ENCODE measurements around the gene SSBP2. TPM values are rescaled to one million over a fixed set of nuclear protein-coding genes. Genes with fewer than 3 reads are reported as not detected.
"Not testable (repeated sequence)": the region's sequence is repeated elsewhere in the genome, so short reads cannot be mapped to it uniquely, and the experiment has no call there.

SSBP2 gene
- total and polyA plus RNA-seq, 2 donors (not counting 1 experiment from before 2014, with no cell fraction given), result 44.4 to 63.1 TPM

- no peaks in the 10 kb centered on the region for H4K20me1 ChIP-seq (ENCODE audit: control insufficient read depth, extremely low read depth, insufficient read depth, low read length)
Measured at GRCh38 chr5:81675420-81675819, 75.5 kb downstream of the SSBP2 start.

GRCh38 chr5:81665795-81666194 is 85.1 kb downstream of the SSBP2 start:
- H4K20me1 ChIP-seq (ENCODE audit: control insufficient read depth, extremely low read depth, insufficient read depth, low read length), result no peaks in the 10 kb centered on the region
- H3K27ac ChIP-seq (ENCODE audit: insufficient read depth, low read length), result no peak overlapping the region
- H2AFZ ChIP-seq (ENCODE audit: low read length), result no peak overlapping the region
- H3K36me3 ChIP-seq (ENCODE audit: control insufficient read depth, insufficient read depth, low read length), result no peaks in the 10 kb centered on the region
- H3K4me2 ChIP-seq (ENCODE audit: extremely low read depth, insufficient read depth, low read length), result no peak overlapping the region
- H3K4me1 ChIP-seq (ENCODE audit: control insufficient read depth, extremely low read depth, insufficient read depth, low read length), result no peaks in the 10 kb centered on the region
- no peak overlapping the region for H3K4me3 ChIP-seq (replicated peaks in 1 of 4; ENCODE audit: control extremely low read depth in 1 of 4, insufficient read depth in 1 of 4, low read depth in 3 of 4, low read length in 4 of 4)
- TF ChIP-seq CTCF (conservative IDR thresholded peaks at IDR 0.05 in 1 of 2, IDR thresholded peaks at IDR 0.05 in 1 of 2; ENCODE audit: low read depth in 1 of 2, low read length in 2 of 2), result no peak
- TF ChIP-seq EZH2 (IDR thresholded peaks at IDR 0.05; ENCODE audit: low read length, missing control alignments), result no peak
- no peaks in the 10 kb centered on the region for H3K79me2 ChIP-seq (ENCODE audit: control insufficient read depth, insufficient read depth, low read length)
- no peaks in the 10 kb centered on the region for H3K9me3 ChIP-seq (ENCODE audit: control insufficient read depth, insufficient read depth, low read depth, low read length)
- H3K9ac ChIP-seq (ENCODE audit: insufficient read depth, low read length), result no peak overlapping the region
- DNase-seq (ENCODE audit: low read depth in 2 of 2), result no peak
- H3K27me3 ChIP-seq (ENCODE audit: control insufficient read depth, insufficient read depth, low read length), result no peaks in the 10 kb centered on the region

More at GRCh38 chr5:81675420-81675819, 75.5 kb downstream of the SSBP2 start:
- Histone ChIP-seq H3K79me2 (ENCODE audit: control insufficient read depth, insufficient read depth, low read length) (peaks cover under 1% of the 10 kb centered on the region), H2AFZ (ENCODE audit: low read length) (no peak overlapping the region), H3K4me1 (ENCODE audit: control insufficient read depth, extremely low read depth, insufficient read depth, low read length) (no peaks in the 10 kb centered on the region), H3K27me3 (ENCODE audit: control insufficient read depth, insufficient read depth, low read length) (no peaks in the 10 kb centered on the region), H3K36me3 (ENCODE audit: control insufficient read depth, insufficient read depth, low read length) (no peaks in the 10 kb centered on the region), H3K9ac (ENCODE audit: insufficient read depth, low read length) (no peak overlapping the region), H3K4me2 (ENCODE audit: extremely low read depth, insufficient read depth, low read length) (no peak overlapping the region), H3K27ac (ENCODE audit: insufficient read depth, low read length) (no peak overlapping the region), H3K4me3 (replicated peaks in 1 of 4; ENCODE audit: control extremely low read depth in 1 of 4, insufficient read depth in 1 of 4, low read depth in 3 of 4, low read length in 4 of 4) (no peak overlapping the region), H3K9me3 (ENCODE audit: control insufficient read depth, insufficient read depth, low read depth, low read length) (no peaks in the 10 kb centered on the region)
- TF ChIP-seq EZH2 (IDR thresholded peaks at IDR 0.05; ENCODE audit: low read length, missing control alignments) (no peak), CTCF (conservative IDR thresholded peaks at IDR 0.05 in 1 of 2, IDR thresholded peaks at IDR 0.05 in 1 of 2; ENCODE audit: low read depth in 1 of 2, low read length in 2 of 2) (no peak)
- no peak for DNase-seq (ENCODE audit: low read depth in 2 of 2)

- H3K9ac ChIP-seq (ENCODE audit: insufficient read depth, low read length); H3K27ac ChIP-seq (ENCODE audit: insufficient read depth, low read length); H3K27me3 ChIP-seq (ENCODE audit: control insufficient read depth, insufficient read depth, low read length); H3K79me2 ChIP-seq (ENCODE audit: control insufficient read depth, insufficient read depth, low read length); H3K36me3 ChIP-seq (ENCODE audit: control insufficient read depth, insufficient read depth, low read length); DNase-seq (ENCODE audit: low read depth in 2 of 2); H4K20me1 ChIP-seq (ENCODE audit: control insufficient read depth, extremely low read depth, insufficient read depth, low read length); H3K9me3 ChIP-seq (ENCODE audit: control insufficient read depth, insufficient read depth, low read depth, low read length); H2AFZ ChIP-seq (ENCODE audit: low read length); H3K4me3 ChIP-seq (replicated peaks in 1 of 4; ENCODE audit: control extremely low read depth in 1 of 4, insufficient read depth in 1 of 4, low read depth in 3 of 4, low read length in 4 of 4); H3K4me1 ChIP-seq (ENCODE audit: control insufficient read depth, extremely low read depth, insufficient read depth, low read length); H3K4me2 ChIP-seq (ENCODE audit: extremely low read depth, insufficient read depth, low read length): not testable (repeated sequence)
Measured at GRCh38 chr5:81660624-81661023, 90.3 kb downstream of the SSBP2 start.
